SIG-M5 treated with dmso at 0.1 percent for 504 hours (cell line): ENCODE measurements around the gene OMG.
A peak's percentile ranks its signal among the peaks of the same experiment; 100 is the strongest.
"Not testable (repeated sequence)": the region's sequence is repeated elsewhere in the genome, so short reads cannot be mapped to it uniquely, and the experiment has no call there.

Source experiments
- DNase-seq: peaks from one replicate; lab custom pipeline; 2025; ENCODE audit not compliant: unreplicated experiment; lab: John Stamatoyannopoulos, UW

The OMG gene

GRCh38 chr17:31308372-31309334 lies 11.6 kb upstream of the OMG start:
- peak; percentile 66 for DNase-seq

- no peak for DNase-seq
These were observed 10.6 kb upstream of the OMG start for GRCh38 chr17:31307640-31308039.

- DNase-seq, result no peak
These were observed 2.6 kb upstream of the OMG start for GRCh38 chr17:31299624-31300023.

GRCh38 chr17:31296142-31296541 lies 897 bp downstream of the OMG start:
- no peak for DNase-seq

- DNase-seq, result no peak
These were observed 1.6 kb downstream of the OMG start for GRCh38 chr17:31295489-31295871.

- peak; percentile 61 for DNase-seq
These were observed 2.1 kb downstream of the OMG start for GRCh38 chr17:31294820-31295488.

- no peak for DNase-seq
These were observed 2.8 kb downstream of the OMG start for GRCh38 chr17:31294231-31294630.

GRCh38 chr17:31293581-31293980 lies 3.5 kb downstream of the OMG start:
- no peak for DNase-seq

GRCh38 chr17:31291820-31292219 lies 5.2 kb downstream of the OMG start:
- DNase-seq, result no peak

- DNase-seq, result no peak
These were observed 7.2 kb downstream of the OMG start for GRCh38 chr17:31289790-31290189.

GRCh38 chr17:31287932-31288331 lies 9.1 kb downstream of the OMG start:
- DNase-seq, result not testable (repeated sequence)

GRCh38 chr17:31286587-31286986 lies 10.5 kb downstream of the OMG start:
- DNase-seq, result no peak

GRCh38 chr17:31283841-31284240 lies 13.2 kb downstream of the OMG start:
- no peak for DNase-seq

GRCh38 chr17:31281061-31281460 lies 16.0 kb downstream of the OMG start:
- no peak for DNase-seq

GRCh38 chr17:31279401-31279800 lies 17.6 kb downstream of the OMG start:
- DNase-seq, result no peak

GRCh38 chr17:31275116-31275515 lies 21.9 kb downstream of the OMG start:
- DNase-seq, result no peak

- peak; percentile 85 for DNase-seq
These were observed 22.8 kb downstream of the OMG start for GRCh38 chr17:31274252-31274651.

GRCh38 chr17:31273516-31273915 lies 23.5 kb downstream of the OMG start:
- DNase-seq, result no peak

GRCh38 chr17:31272803-31273202 lies 24.2 kb downstream of the OMG start:
- no peak for DNase-seq

GRCh38 chr17:31272236-31272635 lies 24.8 kb downstream of the OMG start:
- DNase-seq, result no peak

GRCh38 chr17:31269578-31269983 lies 27.5 kb downstream of the OMG start:
- no peak for DNase-seq

- no peak for DNase-seq
These were observed 27.9 kb downstream of the OMG start for GRCh38 chr17:31269036-31269577.
